KOPT-K1 (cell line): ENCODE data around the gene ZNF627.

Experiments used
- H3K27ac ChIP-seq: fragments of 200-600 bp; sonication (generic); 2 replicates; pipeline ENCODE4 v1.5.1; 2016; ENCODE audit warnings: antibody characterized with exemption, mild to moderate bottlenecking, low read depth, low read length; ENCODE audit not compliant: poor library complexity, severe bottlenecking
- H3K36me3 ChIP-seq: fragments of 200-600 bp; sonication (generic); 2 replicates; pipeline ENCODE4 v1.5.1; 2017; ENCODE audit warnings: antibody characterized with exemption, mild to moderate bottlenecking, low read length, moderate library complexity; ENCODE audit not compliant: insufficient read depth
- H3K9me3 ChIP-seq: fragments of 200-600 bp; sonication (generic); 2 replicates; pipeline ENCODE4 v1.5.1; 2017; ENCODE audit warnings: antibody characterized with exemption, low read length, mild to moderate bottlenecking; ENCODE audit not compliant: insufficient read depth, poor library complexity, severe bottlenecking

ZNF627 gene

GRCh38 chr19:11597202-11598102 is at the start of gene ZNF627:
ZNF627 (plus strand) TSS chr19:11597483; CDS start chr19:11597628, 145 bp downstream.
- Histone ChIP-seq H3K9me3 (no peaks in the 10 kb centered on the region), H3K27ac (peak within 1 kb of the TSS; percentile 84), H3K36me3 (peaks cover 6% of the 10 kb centered on the region; the same call in 1 of the 2 replicates)

DNA sequence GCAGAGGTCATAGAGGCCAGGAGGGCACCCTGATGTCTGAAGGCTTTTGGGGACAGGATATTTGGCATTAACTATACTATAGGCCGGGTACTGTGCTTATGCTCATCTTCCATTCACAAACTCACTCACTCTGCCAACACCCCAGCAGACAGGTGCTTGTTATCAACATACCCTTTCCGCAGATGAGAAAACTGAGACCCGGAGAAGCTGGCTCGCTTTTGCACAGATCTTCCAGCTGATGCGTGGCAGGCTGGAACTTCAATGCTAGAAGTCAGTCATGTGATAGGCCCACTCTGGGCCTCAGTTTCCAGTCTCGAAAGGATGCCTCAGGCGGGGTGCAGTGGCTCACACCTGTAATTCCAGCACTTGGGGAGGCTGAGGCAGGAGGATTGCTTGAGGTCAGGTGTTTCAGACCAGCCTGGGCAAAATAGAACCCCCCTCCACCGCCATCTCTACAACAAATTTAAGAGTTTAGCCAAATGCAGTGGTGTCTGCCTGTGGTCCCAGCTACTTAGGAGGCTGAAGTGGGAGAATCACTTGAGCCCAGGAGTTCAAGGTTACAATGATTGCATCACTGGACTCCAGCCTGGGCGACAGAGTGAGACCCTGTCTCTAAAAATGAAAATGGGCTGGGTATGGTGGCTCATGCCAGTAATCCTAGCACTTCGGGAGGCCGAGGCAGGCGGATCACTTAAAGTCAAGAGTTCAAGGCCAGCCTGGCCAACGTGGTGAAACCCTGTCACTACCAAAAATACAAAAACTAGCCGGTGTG is 49.2 kb upstream of the ZNF627 start:
- peaks cover 16% of the 10 kb centered on the region for H3K36me3 ChIP-seq
- no peaks in the 10 kb centered on the region for H3K9me3 ChIP-seq
- no peak overlapping the region for H3K27ac ChIP-seq

- Histone ChIP-seq H3K9me3 (no peaks in the 10 kb centered on the region), H3K27ac (no peak overlapping the region), H3K36me3 (peaks cover 30% of the 10 kb centered on the region)
Observed at GRCh38 chr19:11549386-11549953, 47.8 kb upstream of the ZNF627 start.

- no peak overlapping the region for H3K27ac ChIP-seq
- H3K9me3 ChIP-seq, result no peaks in the 10 kb centered on the region
- peaks cover 37% of the 10 kb centered on the region for H3K36me3 ChIP-seq
Observed at GRCh38 chr19:11550265-11550664, 47.0 kb upstream of the ZNF627 start.

- peaks cover 43% of the 10 kb centered on the region for H3K36me3 ChIP-seq
- no peak overlapping the region for H3K27ac ChIP-seq
- H3K9me3 ChIP-seq, result no peaks in the 10 kb centered on the region
Observed at GRCh38 chr19:11551603-11552235, 45.6 kb upstream of the ZNF627 start.

GRCh38 chr19:11552666-11553372 is 44.5 kb upstream of the ZNF627 start:
- peaks cover 47% of the 10 kb centered on the region for H3K36me3 ChIP-seq
- no peak overlapping the region for H3K27ac ChIP-seq
- H3K9me3 ChIP-seq, result no peaks in the 10 kb centered on the region

DNA sequence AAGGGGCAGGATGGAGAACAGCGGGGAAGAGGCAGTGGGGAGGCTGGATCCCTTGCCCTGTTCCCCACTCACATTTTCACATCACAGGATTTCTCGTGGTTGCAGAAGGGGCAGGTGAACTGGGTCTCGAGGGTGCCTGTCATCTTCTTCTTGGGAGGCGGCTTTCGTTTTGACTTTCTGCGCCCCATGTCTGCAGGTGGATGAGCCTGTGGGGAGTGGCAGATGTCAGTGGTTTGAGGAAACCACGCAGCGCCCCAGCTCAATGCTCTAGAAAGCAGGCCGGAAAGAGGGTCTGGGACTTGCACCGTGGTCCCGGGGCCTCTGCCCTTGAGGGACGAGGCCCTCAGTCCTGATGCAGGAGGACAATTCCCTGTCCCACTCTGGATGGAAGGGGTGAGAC is 43.1 kb upstream of the ZNF627 start:
- no peaks in the 10 kb centered on the region for H3K9me3 ChIP-seq
- peaks cover 47% of the 10 kb centered on the region for H3K36me3 ChIP-seq
- no peak overlapping the region for H3K27ac ChIP-seq

- Histone ChIP-seq H3K27ac (no peak overlapping the region), H3K36me3 (peaks cover 47% of the 10 kb centered on the region), H3K9me3 (no peaks in the 10 kb centered on the region)
Observed at GRCh38 chr19:11555246-11555645, 42.0 kb upstream of the ZNF627 start.

DNA sequence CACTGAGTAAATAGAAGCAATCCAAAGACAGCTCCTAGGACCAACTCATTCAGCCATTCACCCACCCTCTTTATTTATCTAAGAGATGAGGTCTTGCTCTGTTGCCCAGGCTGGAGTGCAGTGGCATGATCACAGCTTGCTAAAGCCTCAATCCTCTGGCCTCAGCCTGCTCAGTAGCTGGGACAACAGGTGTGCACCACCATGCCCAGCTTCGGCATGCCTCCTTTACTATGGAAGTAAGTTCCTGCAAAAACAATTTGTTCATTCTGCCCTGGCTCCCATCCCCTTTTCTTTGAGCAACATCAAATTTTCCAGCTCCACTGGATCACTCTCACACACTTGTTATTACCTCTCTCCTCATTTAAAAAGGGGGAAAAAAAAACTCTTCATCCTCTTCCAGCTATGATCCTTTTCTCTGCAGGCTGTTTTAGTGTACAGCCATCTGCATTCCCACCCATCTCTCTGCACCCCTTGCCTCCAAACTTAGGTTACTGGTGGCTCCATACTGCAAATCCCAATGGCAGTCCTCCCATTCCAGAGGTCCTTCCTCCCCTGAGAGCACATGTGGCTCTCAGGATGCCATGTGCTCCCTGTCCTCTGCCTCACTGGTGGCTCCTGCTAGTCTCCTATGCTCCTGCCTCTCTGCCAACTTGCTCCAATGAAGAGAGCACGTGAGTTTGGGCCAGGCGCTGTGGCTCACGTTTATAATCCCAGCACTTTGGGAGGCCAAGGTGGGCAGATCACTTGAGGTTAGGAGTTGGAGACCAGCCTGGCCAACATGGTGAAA is 40.5 kb upstream of the ZNF627 start:
- Histone ChIP-seq H3K27ac (no peak overlapping the region), H3K9me3 (no peaks in the 10 kb centered on the region), H3K36me3 (peaks cover 44% of the 10 kb centered on the region)

- Histone ChIP-seq H3K36me3 (peaks cover 21% of the 10 kb centered on the region; the same call in 1 of the 2 replicates), H3K9me3 (no peaks in the 10 kb centered on the region), H3K27ac (peak within 1 kb of the TSS; percentile 58)
Observed at GRCh38 chr19:11558881-11559828, 38.1 kb upstream of the ZNF627 start, which contains the start of gene ELOF1. ELOF1 (minus strand) TSS chr19:11559230; CDS start chr19:11554347, 4,883 bp downstream.

DNA sequence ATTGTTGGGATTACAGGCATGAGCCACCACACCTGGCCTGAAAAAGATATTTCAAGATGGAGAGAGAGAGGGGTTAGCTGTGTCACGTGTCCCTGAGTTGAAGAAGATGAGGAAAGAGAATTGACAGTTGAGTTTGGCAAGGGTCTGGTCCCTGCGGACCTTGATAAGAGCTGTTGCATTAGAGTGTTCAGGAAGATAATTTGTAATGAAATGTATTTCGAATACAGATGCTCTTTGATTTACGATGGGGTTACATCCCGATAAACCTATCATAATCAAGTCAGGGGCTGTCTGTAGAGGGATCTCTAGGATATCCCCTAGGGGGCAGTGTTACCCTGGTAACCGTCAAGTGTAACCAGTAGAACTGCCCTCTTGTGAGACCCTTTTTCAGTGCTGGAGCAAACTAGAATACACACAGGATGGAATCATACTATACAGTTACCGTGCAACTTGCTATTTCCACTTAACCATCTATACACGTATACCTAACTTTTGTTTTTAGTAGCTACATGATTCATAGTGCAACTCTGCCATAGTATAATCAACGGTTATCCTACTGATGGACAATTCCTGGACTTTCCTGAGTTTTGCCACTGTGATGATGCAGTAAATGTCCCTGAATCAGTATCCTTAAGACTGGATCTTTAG is 36.8 kb upstream of the ZNF627 start:
- Histone ChIP-seq H3K36me3 (peaks cover 8% of the 10 kb centered on the region; the same call in 1 of the 2 replicates), H3K9me3 (no peaks in the 10 kb centered on the region), H3K27ac (no peak overlapping the region)

GRCh38 chr19:11563532-11563931 is 33.8 kb upstream of the ZNF627 start:
- Histone ChIP-seq H3K27ac (no peak overlapping the region), H3K36me3 (no peaks in the 10 kb centered on the region), H3K9me3 (no peaks in the 10 kb centered on the region)
